HG03575 (cell line): ENCODE measurements around the gene EGLN1.
"Not testable (repeated sequence)": the region's sequence is repeated elsewhere in the genome, so short reads cannot be mapped to it uniquely, and the experiment has no call there.

Source experiments
- ATAC-seq: cut with Tn5 transposase; IDR thresholded peaks from one replicate; pipeline ENCODE4 v1.9.1; 2021; ENCODE audit not compliant: unreplicated experiment, insufficient number of reproducible peaks, low FRiP score; ENCODE audit errors: extremely low read depth

Gene EGLN1

GRCh38 chr1:231381729-231382128 lies 40.4 kb downstream of the EGLN1 start:
- no peak for ATAC-seq

GRCh38 chr1:231376875-231377549 lies 45.1 kb downstream of the EGLN1 start:
- no peak for ATAC-seq

GRCh38 chr1:231376101-231376500 lies 46.0 kb downstream of the EGLN1 start:
- no peak for ATAC-seq

DNA sequence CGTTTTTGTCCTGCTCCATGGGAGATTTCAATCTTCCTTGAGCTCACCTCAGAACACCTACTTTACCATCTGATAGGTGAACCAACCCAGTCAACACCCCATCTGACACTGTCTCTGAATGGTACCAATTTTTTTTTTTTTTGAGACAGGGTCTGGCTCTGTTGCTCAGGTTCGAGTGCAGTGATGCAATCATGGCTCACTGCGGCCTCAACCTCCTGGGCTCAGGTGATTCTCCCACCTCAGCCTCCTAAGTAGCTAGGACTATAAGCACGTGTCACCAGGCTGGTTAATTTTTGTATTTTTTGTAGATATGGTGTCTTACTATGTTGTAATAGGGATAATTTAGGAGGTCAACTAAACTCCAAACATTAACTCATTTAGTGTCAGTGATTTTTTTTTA lies 47.7 kb downstream of the EGLN1 start:
- ATAC-seq: no peak

DNA sequence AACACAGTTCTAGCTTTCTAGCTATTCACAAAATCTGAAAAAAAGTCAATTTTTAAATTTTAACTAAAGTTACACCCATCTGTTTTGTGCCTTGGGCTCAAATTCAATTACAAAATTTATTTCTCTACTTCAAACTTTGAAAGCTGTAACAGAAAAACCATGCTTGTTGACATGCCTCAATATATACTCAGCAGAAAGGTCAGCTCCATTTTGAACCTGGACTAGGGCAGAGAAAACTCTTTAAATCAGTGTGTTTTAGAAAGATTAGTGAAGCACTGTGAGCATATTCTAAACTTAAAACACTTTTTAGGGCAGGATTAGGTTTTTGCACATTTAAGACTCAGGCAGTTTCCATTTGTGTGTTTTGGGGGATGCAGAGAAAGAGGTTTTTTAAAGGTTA lies 49.6 kb downstream of the EGLN1 start:
- ATAC-seq: no peak

DNA sequence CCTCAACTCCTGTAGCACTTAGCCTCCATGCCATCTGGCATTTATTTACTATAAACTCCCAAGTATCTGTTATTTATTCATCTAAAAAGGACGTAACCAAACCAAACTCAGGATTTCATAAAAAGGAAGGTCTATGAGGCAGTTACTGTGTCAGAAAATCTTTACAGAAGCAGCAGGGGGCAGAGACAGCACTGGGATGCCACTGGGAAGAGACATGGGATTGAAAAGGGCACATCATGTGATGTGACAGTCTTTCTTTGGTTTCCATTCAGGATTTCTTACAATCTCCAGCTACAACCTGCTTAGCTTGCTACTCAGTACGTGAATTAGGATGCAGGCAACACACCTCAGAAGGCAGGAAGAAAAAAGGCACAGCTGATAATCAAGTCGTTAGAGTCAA lies 52.8 kb downstream of the EGLN1 start:
- no peak for ATAC-seq

GRCh38 chr1:231364192-231364591 lies 57.9 kb downstream of the EGLN1 start:
- ATAC-seq: no peak

DNA sequence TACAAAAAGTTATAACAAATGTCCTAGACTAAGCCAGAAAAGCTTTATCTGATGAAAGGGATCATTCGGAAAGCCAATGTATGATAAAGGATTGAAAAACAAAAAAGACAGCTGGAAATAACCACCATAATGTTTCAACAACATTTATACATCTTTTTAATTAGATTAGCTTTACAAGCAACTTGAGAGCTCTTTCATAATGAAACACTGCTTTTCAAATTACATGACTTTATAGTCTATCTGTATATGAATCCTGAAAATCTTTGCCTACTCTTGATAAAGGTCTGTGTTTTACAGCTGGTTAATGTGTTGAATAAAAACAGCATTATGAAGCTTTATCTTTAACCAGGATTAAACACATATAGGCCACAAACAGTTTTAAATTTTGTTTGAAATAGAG lies 58.5 kb downstream of the EGLN1 start:
- no peak for ATAC-seq

- ATAC-seq: no peak
These were observed 59.8 kb downstream of the EGLN1 start for GRCh38 chr1:231362325-231362724.

DNA sequence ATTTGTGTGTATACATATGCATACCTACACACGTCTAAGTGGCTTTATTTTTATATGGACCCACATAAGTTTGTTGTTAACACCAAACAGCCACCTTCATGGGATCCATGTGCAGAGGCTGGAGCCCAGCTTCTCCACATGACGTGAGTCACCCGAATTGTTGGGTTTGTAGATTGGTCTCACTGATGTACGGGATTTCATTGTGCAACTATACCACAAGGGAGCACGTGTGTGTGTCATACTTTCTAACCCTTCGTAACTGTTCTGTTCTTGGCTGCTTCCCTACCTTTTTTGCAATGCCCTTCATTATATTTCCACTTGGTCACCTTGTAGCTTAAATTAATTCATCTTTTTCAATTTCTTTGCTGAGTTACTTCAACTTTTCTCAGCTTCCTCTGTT lies 63.0 kb downstream of the EGLN1 start:
- ATAC-seq: no peak

DNA sequence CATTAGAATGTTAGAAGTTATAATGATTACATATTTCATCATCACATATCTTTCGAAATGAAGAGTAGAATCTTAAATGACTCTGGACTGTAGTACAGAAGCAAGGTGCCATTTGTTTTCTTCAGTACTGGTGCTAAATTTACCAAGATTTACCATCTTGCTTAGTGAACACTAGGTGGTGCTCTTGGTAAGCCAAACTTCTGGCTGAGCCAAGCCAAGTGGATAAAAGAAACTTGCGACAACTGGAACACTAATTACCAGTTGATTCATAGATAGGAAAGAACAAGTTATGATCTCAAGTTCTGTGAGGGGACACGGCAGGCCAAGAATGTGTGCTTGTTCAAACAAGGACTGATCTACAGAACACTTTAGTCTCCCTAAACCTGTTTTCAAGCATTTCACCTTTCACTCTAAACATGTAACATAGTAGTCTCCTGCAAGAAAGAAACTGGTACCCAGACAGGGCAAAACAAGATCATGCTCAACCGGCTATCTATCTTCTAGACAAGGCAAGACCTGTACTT lies 64.2 kb downstream of the EGLN1 start:
- no peak for ATAC-seq

DNA sequence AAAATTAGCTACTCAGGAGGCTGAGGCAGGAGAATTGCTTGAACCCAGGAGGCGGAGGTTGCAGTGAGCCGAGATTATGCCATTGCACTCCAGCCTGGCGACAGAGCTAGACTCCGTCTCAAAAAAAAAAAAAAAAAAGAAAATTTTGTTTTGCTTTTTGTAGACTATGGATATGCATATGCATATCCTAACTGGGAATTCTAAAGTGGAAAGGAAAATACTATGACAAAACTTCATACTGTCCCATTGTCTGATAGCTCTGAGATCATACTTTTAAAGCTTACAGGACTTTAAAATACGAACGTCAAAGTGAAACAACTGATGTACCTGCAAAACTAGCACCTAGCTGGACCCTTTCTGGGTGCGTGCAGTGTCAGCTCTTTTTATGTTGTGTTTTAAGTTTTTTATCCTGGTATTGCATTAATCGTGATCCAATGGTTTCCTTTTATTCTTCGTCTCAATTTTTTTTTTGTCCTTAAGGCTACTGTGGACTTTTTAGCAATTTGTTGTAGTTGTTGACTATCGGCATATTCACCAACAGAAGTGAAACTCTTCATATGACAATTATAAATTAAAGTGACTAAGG lies 64.8 kb downstream of the EGLN1 start:
- no peak for ATAC-seq

DNA sequence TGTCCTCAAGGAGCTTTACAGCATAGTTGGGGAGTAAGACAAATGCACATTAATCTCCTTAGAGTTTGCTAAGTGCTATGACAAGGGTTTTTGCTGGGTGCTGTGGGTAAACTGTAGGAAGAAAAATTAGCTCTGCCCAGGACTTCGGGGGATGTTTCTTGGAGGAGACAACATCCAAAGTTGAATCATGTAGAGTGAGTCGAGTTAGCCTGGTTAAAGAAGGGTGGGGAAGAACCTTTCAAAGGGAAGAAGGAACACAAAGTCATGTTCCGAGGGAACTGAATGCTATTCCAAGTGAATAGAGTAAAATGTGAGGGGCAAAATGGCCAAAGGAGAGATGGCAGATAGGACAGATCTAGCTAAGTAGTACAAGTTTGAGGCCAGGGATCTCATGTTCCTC lies 66.9 kb downstream of the EGLN1 start:
- ATAC-seq: no peak

DNA sequence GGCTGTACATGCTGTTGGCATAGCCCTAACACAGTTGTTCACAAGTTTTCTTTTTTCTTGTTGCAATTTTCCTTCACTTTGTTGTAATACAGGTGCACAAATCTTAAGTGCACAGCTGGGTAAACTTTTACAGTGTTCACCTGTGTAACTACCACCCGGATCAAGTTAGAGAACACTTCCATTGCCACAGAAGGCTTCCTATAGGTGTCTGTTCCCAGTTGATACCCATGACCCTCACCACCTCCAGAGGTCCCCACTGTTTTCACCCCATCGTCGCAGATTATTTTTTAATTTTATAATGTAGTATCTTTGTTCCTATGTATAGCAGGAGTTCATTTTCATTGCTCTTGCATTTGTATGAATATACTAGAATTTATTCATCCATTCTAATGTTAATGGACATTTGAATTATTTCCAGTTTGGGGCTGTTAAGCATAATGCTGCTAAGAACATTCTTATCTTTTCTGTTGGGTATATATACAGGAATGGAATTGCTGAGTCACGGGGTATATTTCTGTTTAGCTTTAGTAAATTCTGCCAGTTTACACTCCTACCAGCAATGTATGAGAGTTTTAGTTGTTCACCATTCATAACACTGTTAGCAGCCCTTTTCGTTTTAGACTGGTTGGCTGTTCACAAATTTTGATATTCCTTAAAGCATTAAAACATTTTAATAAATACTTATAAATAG lies 67.6 kb downstream of the EGLN1 start:
- ATAC-seq: no peak

DNA sequence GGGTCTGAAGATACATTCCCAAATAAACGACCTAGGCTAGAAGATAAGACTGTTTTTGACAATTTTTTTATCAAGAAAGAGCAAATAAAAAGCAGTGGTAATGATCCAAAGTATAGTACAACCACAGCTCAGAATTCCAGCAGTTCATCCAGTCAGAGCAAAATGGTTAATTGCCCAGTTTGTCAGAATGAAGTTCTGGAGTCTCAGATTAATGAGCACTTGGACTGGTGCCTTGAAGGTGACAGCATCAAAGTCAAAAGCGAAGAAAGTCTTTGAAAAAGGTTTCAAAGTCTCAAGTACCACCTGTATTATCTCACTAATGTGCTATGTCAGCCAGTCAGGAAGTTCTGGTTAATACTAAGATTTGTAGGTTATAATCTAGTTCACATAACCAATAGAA lies 69.0 kb downstream of the EGLN1 start:
- ATAC-seq: no peak

DNA sequence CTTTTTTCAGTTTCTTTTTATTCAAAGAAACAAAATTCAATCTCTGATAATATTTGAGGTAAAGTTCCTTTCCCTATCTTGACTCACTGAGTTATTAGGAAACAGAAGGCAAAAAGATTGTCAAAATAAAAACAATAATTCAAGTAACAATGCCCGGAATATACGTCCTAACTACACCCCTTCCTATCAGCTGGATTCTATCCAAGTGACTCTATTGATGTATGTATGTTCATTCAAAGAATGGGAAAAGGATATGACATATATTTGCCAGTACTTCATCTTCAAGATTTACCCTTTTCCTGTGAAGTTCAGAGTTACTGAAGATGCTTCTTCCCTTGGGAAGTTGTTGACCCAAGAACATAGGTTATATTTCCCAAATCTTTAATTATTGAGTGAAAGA lies 70.3 kb downstream of the EGLN1 start:
- no peak for ATAC-seq

DNA sequence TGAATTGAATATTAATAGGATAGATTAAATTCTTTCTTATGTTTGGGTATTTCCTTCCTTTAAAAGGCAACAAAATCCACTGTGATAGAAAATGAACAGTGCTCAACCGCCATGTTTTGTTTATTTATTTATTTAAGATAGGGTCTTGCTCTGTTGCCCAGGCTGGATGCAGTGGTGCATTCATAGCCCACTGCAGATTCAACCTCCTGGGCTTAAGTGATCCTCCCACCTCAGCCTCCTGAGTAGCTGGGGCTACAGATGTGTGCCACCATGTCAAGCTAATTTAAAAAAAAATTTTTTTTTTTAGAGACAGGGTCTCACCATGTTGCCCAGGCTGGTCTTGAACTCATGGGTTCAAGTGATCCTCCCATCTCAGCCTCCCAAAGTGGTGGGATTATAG lies 73.2 kb downstream of the EGLN1 start:
- ATAC-seq: not testable (repeated sequence)

- no peak for ATAC-seq
These were observed 73.6 kb downstream of the EGLN1 start for GRCh38 chr1:231348442-231348841.

DNA sequence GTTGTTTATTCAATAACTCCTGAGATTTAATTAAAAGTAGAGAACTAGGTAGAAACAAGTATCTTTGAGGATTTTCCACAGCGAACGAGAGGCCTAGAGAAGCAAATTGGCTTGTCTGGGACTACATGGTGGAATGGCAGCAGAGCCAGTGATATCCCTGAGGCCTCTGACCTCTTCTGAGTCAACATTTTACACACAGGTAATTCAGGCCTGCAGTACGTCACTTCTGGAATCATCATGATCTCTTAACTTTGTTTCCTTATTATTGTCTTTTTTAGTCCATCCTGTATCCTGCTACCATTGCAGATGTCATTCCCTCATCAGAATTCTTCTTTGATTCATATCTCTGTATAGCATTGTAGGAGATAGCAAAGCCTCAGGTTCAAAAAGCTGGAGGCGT lies 74.1 kb downstream of the EGLN1 start:
- no peak for ATAC-seq

- ATAC-seq: no peak
These were observed 81.6 kb downstream of the EGLN1 start for GRCh38 chr1:231340328-231341013.
